ENCODE results near the gene PLEKHA4. TPM values are rescaled to one million over a fixed set of nuclear protein-coding genes. Genes with fewer than 3 reads are reported as not detected.

PLEKHA4 gene
- polyA plus RNA-seq, 1 experiment = 7.1 TPM

DNA sequence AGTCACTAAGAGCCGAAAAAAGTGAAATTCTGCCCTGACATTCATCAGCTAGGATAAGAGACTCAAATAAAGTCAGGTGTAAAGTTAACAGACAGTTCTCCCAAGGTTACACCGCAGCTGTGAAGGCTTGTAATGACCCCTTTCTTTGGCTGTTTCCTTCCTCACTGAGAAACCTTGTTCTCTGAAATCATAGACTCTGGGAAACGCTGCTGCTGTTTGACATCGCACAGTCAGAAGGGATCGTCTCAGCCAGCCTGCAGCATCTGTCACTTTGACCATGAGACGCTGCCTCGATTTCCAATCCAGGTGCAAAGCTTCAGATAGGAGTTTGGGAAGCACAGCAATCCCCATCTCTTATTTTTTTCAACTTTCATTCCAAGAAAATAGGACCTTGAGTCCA is 58.3 kb downstream of the PLEKHA4 start:
- H3K9me3 ChIP-seq (ENCODE audit: control insufficient read depth, insufficient read depth, low read length) = no peaks in the 10 kb centered on the region; the same call in 1 of the 2 replicates
- H3K27me3 ChIP-seq (ENCODE audit: control insufficient read depth, insufficient read depth, low read length) = no peaks in the 10 kb centered on the region
- DNase-seq (ENCODE audit: low read depth, low spot score) = no peak
- TF ChIP-seq, protein P1, sequence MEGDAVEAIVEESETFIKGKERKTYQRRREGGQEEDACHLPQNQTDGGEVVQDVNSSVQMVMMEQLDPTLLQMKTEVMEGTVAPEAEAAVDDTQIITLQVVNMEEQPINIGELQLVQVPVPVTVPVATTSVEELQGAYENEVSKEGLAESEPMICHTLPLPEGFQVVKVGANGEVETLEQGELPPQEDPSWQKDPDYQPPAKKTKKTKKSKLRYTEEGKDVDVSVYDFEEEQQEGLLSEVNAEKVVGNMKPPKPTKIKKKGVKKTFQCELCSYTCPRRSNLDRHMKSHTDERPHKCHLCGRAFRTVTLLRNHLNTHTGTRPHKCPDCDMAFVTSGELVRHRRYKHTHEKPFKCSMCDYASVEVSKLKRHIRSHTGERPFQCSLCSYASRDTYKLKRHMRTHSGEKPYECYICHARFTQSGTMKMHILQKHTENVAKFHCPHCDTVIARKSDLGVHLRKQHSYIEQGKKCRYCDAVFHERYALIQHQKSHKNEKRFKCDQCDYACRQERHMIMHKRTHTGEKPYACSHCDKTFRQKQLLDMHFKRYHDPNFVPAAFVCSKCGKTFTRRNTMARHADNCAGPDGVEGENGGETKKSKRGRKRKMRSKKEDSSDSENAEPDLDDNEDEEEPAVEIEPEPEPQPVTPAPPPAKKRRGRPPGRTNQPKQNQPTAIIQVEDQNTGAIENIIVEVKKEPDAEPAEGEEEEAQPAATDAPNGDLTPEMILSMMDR (IDR thresholded peaks at IDR 0.05; ENCODE audit: low read depth, low read length) = no peak
- H3K27ac ChIP-seq (ENCODE audit: low read depth, low read length) = no peak overlapping the region
- peak overlapping the region; percentile 71 for H3K4me3 ChIP-seq (ENCODE audit: low read depth, low read length)
- POLR2A ChIA-PET = interaction anchor here (0.9 kb wide), 1 partner anchor 154 kb away, joined by 4 read pairs; no protein-coding TSS in a partner anchor
- CTCF ChIA-PET = interaction anchor here (1.3 to 2.1 kb wide), 3 partner anchors 15 to 183 kb away, joined by 4 to 8 read pairs (median 5); partner anchors contain the start of genes GYS1 and RUVBL2

DNA sequence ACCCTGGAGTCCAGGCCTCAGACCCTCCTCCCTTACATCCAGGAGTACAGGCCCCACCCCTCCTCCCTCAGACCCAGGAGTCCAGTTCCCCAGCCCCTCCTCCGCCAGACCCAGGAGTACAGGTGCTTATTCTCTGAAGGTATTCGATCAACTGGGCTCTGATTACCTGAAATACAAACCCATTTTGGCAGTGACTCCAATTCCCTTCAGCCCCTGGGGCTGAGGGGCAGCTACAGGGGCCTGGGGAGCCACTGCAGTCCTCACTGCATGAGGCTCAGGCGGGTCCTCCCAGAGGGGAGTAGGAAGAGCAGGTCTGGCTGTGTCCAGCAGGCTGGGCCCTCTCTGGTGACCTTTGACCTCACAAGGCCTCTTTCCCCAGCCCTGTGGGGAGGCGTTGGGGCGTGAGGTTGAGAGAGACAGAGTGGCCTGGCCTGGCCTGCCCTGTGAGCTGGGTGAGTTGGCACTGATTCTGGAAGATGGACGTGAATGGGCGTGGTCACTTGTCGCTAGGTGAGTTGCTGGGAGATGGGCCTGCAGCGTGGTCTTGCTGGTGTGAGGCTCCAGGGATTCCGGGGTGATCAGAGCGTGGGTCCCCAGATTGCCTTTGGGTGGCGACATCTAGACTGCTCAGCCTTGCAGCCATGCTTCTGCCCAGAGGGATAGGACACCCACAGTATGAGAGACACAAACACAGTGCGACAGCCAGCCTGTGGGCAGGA is 60.7 kb downstream of the PLEKHA4 start:
- DNase-seq (ENCODE audit: low read depth, low spot score) = no peak
- ChIA-PET POLR2A (no interaction called here), CTCF (interaction anchor here (0.5 to 2.2 kb wide), 4 partner anchors 13 to 191 kb away, joined by 3 to 10 read pairs (median 6); no protein-coding TSS in a partner anchor)
- TF ChIP-seq, protein P1 (IDR thresholded peaks at IDR 0.05; ENCODE audit: low read depth, low read length) = no peak
- Histone ChIP-seq H3K27ac (ENCODE audit: low read depth, low read length) (no peak overlapping the region), H3K27me3 (ENCODE audit: control insufficient read depth, insufficient read depth, low read length) (no peaks in the 10 kb centered on the region), H3K9me3 (ENCODE audit: control insufficient read depth, insufficient read depth, low read length) (no peaks in the 10 kb centered on the region; the same call in 1 of the 2 replicates), H3K4me3 (ENCODE audit: low read depth, low read length) (no peak overlapping the region)

DNA sequence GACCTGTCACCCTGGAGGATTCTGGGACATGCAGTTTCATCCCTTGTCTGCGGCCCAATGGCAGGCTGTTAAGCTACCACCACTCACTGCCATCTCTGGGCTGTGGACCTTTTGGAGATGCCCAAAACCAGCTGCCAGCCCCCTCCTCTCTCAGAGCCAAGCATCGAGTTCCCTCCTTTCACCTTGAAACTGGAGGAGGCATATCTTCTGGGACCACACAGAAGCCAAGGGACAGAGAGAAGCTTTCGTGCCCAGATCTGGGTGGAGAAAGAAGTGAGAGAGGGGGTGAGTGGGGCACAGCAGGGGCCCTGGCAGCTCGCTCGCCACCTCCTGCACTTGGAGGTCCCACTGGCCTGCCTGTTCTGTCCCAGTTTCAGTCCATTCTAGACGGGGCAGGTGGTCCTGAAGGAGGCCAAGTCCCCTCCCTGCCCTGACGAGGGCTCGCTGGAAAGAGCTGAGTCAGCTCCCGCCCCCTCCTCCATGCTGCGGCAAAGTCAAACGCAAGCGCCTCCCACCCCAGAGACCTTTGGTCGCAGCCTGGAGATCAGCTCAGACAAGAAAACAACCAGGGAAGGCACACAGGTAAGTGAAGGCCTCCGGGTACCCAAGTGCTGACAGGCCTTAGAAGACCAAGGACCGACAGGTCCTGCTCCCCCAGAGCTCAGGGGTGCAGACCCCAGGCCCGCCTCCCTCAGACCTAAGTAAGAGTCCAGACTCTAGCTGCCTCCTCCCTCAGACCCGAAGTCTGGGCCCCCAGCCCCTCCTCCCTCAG is 61.4 kb downstream of the PLEKHA4 start:
- Histone ChIP-seq H3K4me3 (ENCODE audit: low read depth, low read length) (no peak overlapping the region), H3K9me3 (ENCODE audit: control insufficient read depth, insufficient read depth, low read length) (no peaks in the 10 kb centered on the region; the same call in 1 of the 2 replicates), H3K27ac (ENCODE audit: low read depth, low read length) (no peak overlapping the region), H3K27me3 (ENCODE audit: control insufficient read depth, insufficient read depth, low read length) (no peaks in the 10 kb centered on the region)
- POLR2A ChIA-PET = interaction anchor here (0.9 kb wide), 1 partner anchor 12 kb away, joined by 4 read pairs; no protein-coding TSS in a partner anchor
- TF ChIP-seq, protein P1 (IDR thresholded peaks at IDR 0.05; ENCODE audit: low read depth, low read length) = no peak
- CTCF ChIA-PET = interaction anchor here (0.5 to 2.2 kb wide), 6 partner anchors 12 to 192 kb away, joined by 3 to 10 read pairs (median 4); no protein-coding TSS in a partner anchor
- DNase-seq (ENCODE audit: low read depth, low spot score) = no peak

DNA sequence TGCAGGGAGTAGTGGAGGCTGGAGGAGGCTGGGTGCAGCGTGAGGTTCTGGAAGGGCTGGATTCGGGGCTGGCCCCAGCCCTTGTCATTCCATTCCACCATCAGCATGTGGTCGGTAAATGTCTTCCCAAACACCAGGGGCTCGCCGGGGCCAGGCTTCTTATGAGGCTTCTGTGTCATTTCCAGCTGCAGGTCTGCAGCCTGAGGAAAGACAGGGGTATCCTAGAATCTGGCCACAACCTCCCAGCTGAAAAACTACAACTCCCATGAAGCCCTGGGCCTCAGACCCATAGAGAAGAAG is 61.9 kb downstream of the PLEKHA4 start:
- CTCF ChIA-PET = interaction anchor here (0.8 to 2.2 kb wide), 3 partner anchors 11 to 36 kb away, joined by 4 to 10 read pairs (median 6); no protein-coding TSS in a partner anchor

More for the DNA sequence above, 61.9 kb downstream of the PLEKHA4 start:
- TF ChIP-seq, protein P1 (IDR thresholded peaks at IDR 0.05; ENCODE audit: low read depth, low read length) = no peak
- POLR2A ChIA-PET = interaction anchor here (0.9 kb wide), 1 partner anchor 11 kb away, joined by 4 read pairs; no protein-coding TSS in a partner anchor
- no peak for DNase-seq (ENCODE audit: low read depth, low spot score)
- Histone ChIP-seq H3K4me3 (ENCODE audit: low read depth, low read length) (no peak overlapping the region), H3K27ac (ENCODE audit: low read depth, low read length) (no peak overlapping the region), H3K27me3 (ENCODE audit: control insufficient read depth, insufficient read depth, low read length) (no peaks in the 10 kb centered on the region), H3K9me3 (ENCODE audit: control insufficient read depth, insufficient read depth, low read length) (no peaks in the 10 kb centered on the region; the same call in 1 of the 2 replicates)
